Prostate gland (tissue), 2 donors: Measurements from ENCODE around the gene SF3A2. TPM values are rescaled to one million over a fixed set of nuclear protein-coding genes. Genes with fewer than 3 reads are reported as not detected.

Source experiments
- DNase-seq: peaks from one replicate; pipeline ENCODE4 v3.0.0-alpha.2; 2019; ENCODE audit warnings: low spot score
- H3K27ac ChIP-seq, 2 donors: fragments of 200-600 bp; sonication (generic); 2 replicates each; pipeline ENCODE4 v1.5.1; 2017 to 2019
- H3K27me3 ChIP-seq: fragments of 200-600 bp; sonication (generic); replicated peaks from 2 replicates; pipeline ENCODE4 v1.5.1; 2019; ENCODE audit not compliant: insufficient read depth
- H3K36me3 ChIP-seq, 2 donors: fragments of 200-600 bp; sonication (generic); 1 replicate in 1 of 2; 2 replicates in 1 of 2; pipeline versions ENCODE4 v1.5.1 to v1.8.1; 2017 to 2019
- H3K4me1 ChIP-seq: fragments of 200-600 bp; sonication (generic); replicated peaks from 2 replicates; pipeline ENCODE4 v1.5.1; 2019
- H3K4me3 ChIP-seq, 2 donors: fragments of 200-600 bp; sonication (generic); 2 replicates each; pipeline ENCODE4 v1.5.1; 2017 to 2019
- H3K9me3 ChIP-seq: fragments of 200-600 bp; sonication (generic); 2 replicates; pipeline ENCODE4 v1.5.1; 2017
- POLR2A ChIP-seq: fragments of 450-650 bp; IDR thresholded peaks from one replicate; pipeline ENCODE4 v1.6.1; 2016; ENCODE audit warnings: antibody characterized with exemption, mild to moderate bottlenecking
- POLR2AphosphoS5 ChIP-seq: sonication (generic); formaldehyde crosslinking; IDR thresholded peaks from one replicate; pipeline ENCODE4 v1.6.1; 2017; ENCODE audit warnings: antibody characterized with exemption
- WGBS: methylation state at CpG from one replicate; pipeline ENCODE4 v1.1.5; 2018; 5-methylcytosine and 5-hydroxymethylcytosine counted together
- intact Hi-C: fragments of 100-400 bp; cut with DNase I; formaldehyde crosslinking; loops from one replicate; pipeline ENCODE4 v1.14.2; 2022
- total RNA-seq, 2 donors: library from RNA; depleted of rRNA; stranded (reverse); fragments of >200 nt; gene quantifications; one replicate each; pipeline ENCODE4 v1.1.0, GENCODE V29; 2016
- TF ChIP-seq, protein P1 (sequence below), 4 experiments: fragments of 200-600 bp in 2 of 4; fragments of 450-650 bp in 2 of 4; sonication (generic) in 2 of 4; IDR thresholded peaks; 1 replicate in 3 of 4; 2 replicates in 1 of 4; pipeline ENCODE4 v1.5.1; 2016 to 2019; ENCODE audit warnings: antibody characterized with exemption in 4 of 4, mild to moderate bottlenecking in 2 of 4, moderate library complexity in 2 of 4

The SF3A2 gene
- total RNA-seq, 2 donors from 2014 or later, result 31.9 to 113 TPM

DNA sequence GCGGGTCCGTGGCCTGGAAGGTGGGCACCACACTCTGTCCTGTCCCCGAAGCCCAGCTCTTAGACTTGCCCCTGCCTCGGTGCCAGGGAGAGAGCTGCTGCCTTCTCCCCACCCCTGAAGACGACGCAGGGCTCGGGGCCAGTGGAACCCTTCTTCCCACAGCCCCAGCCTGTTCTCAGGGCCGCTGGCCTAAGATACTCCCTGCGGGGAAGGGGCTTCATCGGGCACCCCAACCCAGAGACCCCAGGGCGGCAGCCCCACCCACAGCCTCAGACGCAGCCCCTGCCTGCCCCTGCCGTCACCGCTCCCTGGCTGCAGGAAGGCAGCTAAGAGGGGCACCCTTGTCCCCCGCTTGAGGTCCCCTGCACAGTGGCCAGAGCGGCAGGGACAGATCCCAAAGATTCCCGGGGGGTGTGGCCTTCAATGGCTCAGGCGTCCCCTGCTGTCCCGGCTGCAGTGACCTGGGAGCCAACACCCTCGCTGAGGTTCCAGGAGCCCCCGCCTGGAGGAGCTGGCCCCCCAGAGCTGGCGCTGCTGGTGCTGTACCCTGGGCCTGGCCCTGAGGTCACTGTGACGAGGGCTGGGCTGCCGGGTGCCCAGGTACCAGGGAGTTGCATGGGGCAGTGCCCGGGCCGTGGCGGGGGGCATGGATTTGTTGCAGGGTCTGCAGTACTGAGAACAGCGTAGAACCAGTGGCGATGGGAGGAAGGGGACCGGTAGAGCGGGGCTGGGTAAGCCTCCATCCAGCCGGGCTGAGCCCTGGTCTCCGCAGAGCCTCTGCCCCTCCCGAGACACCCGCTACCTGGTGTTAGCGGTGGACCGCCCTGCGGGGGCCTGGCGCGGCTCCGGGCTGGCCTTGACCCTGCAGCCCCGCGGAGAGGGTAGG, 13.5 kb downstream of the SF3A2 start:
- Histone ChIP-seq H3K4me1 (no peaks in the 10 kb centered on the region), H3K9me3 (no peaks in the 10 kb centered on the region), H3K36me3 (peaks cover 20 to 25% of the 10 kb centered on the region in 2 donors), H3K27me3 (peaks cover 14% of the 10 kb centered on the region), H3K27ac (no peak overlapping the region), H3K4me3 (no peak overlapping the region)
- DNase-seq, result no peak
- 46% methylated on average over 34 of the region's 43 CpGs for WGBS
- intact Hi-C loops, result no loop called here
- TF ChIP-seq POLR2AphosphoS5, result no peak
- no peak for TF ChIP-seq POLR2A
- TF ChIP-seq, protein P1, sequence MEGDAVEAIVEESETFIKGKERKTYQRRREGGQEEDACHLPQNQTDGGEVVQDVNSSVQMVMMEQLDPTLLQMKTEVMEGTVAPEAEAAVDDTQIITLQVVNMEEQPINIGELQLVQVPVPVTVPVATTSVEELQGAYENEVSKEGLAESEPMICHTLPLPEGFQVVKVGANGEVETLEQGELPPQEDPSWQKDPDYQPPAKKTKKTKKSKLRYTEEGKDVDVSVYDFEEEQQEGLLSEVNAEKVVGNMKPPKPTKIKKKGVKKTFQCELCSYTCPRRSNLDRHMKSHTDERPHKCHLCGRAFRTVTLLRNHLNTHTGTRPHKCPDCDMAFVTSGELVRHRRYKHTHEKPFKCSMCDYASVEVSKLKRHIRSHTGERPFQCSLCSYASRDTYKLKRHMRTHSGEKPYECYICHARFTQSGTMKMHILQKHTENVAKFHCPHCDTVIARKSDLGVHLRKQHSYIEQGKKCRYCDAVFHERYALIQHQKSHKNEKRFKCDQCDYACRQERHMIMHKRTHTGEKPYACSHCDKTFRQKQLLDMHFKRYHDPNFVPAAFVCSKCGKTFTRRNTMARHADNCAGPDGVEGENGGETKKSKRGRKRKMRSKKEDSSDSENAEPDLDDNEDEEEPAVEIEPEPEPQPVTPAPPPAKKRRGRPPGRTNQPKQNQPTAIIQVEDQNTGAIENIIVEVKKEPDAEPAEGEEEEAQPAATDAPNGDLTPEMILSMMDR (IDR thresholded peaks at IDR 0.05), result no peak

DNA sequence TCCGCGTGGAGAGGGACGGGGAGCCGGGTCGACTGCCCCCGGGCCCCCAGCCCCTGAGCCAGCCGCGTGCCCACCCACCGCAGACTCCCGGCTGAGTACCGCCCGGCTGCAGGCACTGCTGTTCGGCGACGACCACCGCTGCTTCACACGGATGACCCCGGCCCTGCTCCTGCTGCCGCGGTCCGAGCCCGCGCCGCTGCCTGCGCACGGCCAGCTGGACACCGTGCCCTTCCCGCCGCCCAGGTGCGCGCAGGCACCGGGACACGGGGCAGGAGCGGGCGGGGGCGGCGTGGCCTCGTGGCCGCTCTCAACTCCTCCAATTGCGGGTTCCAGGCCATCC, 14.1 kb downstream of the SF3A2 start:
- 23% methylated on average over 23 of the region's 40 CpGs for WGBS
- intact Hi-C loops, result no loop called here
- no peak for DNase-seq
- Histone ChIP-seq H3K36me3 (peaks cover 14 to 19% of the 10 kb centered on the region in 2 donors), H3K4me3 (no peak overlapping the region), H3K9me3 (no peaks in the 10 kb centered on the region), H3K27ac (no peak overlapping the region), H3K27me3 (peaks cover 14% of the 10 kb centered on the region), H3K4me1 (no peaks in the 10 kb centered on the region)
- TF ChIP-seq POLR2AphosphoS5 (no peak), POLR2A (no peak)
- TF ChIP-seq, protein P1 (IDR thresholded peaks at IDR 0.05), result no peak

DNA sequence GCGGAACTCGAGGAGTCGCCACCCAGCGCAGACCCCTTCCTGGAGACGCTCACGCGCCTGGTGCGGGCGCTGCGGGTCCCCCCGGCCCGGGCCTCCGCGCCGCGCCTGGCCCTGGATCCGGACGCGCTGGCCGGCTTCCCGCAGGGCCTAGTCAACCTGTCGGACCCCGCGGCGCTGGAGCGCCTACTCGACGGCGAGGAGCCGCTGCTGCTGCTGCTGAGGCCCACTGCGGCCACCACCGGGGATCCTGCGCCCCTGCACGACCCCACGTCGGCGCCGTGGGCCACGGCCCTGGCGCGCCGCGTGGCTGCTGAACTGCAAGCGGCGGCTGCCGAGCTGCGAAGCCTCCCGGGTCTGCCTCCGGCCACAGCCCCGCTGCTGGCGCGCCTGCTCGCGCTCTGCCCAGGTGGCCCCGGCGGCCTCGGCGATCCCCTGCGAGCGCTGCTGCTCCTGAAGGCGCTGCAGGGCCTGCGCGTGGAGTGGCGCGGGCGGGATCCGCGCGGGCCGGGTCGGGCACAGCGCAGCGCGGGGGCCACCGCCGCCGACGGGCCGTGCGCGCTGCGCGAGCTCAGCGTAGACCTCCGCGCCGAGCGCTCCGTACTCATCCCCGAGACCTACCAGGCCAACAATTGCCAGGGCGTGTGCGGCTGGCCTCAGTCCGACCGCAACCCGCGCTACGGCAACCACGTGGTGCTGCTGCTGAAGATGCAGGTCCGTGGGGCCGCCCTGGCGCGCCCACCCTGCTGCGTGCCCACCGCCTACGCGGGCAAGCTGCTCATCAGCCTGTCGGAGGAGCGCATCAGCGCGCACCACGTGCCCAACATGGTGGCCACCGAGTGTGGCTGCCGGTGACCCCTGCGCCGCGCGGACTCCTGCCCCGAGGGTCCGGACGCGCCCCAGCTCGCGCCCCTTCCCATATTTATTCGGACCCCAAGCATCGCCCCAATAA, 14.8 kb downstream of the SF3A2 start:
- peaks cover 14% of the 10 kb centered on the region for H3K27me3 ChIP-seq
- intact Hi-C loops, result no loop called here
- H3K9me3 ChIP-seq, result no peaks in the 10 kb centered on the region
- no peak for TF ChIP-seq POLR2A
- TF ChIP-seq, protein P1 (IDR thresholded peaks at IDR 0.05), result no peak
- no peak for TF ChIP-seq POLR2AphosphoS5
- no peak overlapping the region for H3K4me3 ChIP-seq
- H3K4me1 ChIP-seq, result no peaks in the 10 kb centered on the region
- H3K27ac ChIP-seq, result no peak overlapping the region
- peaks cover 9 to 13% of the 10 kb centered on the region in 2 donors for H3K36me3 ChIP-seq
- WGBS, result 14% methylated on average over 70 of the region's 125 CpGs
- DNase-seq, result no peak

DNA sequence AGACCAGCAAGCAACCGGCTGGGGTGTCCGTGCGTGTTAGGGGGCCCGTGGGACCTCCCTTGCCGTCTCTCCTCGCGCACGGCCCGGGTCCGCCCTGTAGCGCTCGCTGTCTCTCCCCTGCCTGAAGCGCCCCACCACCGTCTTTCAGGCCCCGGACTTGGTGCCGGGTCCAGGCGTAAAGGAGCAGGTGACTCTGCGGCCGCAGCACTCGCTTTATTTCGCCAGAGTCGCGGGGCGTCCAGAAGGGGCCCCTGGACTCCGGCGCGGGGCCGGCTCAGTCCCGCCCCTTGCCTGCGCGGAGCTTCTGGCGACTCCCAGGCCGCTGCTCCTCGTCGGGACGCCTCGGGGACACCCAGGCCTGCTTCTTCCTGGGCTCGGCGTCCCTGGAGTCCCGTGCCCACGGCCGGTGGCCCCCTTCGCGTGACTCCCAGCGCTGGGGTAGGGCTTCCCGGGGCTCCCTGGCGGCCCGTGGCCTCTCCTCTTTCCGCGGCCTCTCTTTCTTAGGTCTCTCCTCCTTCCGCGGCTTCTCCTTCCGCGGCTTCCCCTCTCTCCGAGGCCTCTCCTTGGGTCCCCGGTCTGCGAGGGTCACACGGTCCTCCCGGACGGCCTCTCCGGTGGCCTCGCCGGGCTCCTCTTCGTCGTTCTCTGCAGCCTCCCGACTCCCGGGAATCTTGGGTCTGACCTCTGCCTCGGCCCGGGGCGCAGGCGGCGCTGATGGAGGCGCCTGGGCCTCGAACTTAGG, 15.6 kb downstream of the SF3A2 start:
- H3K4me1 ChIP-seq, result no peaks in the 10 kb centered on the region
- H3K9me3 ChIP-seq, result no peaks in the 10 kb centered on the region
- WGBS, result 23% methylated on average over 73 of the region's 74 CpGs
- H3K27ac ChIP-seq, result no peak overlapping the region
- intact Hi-C loops, result no loop called here
- no peak for DNase-seq
- no peak for TF ChIP-seq POLR2AphosphoS5
- TF ChIP-seq POLR2A, result no peak
- TF ChIP-seq, protein P1 (IDR thresholded peaks at IDR 0.05), result no peak
- peaks cover 14% of the 10 kb centered on the region for H3K27me3 ChIP-seq
- H3K4me3 ChIP-seq, result no peak overlapping the region
- H3K36me3 ChIP-seq, result peaks cover 1 to 6% of the 10 kb centered on the region in 2 donors
